Measurements from ENCODE around the gene PSMG2. TPM values are rescaled to one million over a fixed set of nuclear protein-coding genes. Genes with fewer than 3 reads are reported as not detected.

PSMG2 gene
- total RNA-seq, 2 experiments from 2014 or later, result 99.2 to 107 TPM

DNA sequence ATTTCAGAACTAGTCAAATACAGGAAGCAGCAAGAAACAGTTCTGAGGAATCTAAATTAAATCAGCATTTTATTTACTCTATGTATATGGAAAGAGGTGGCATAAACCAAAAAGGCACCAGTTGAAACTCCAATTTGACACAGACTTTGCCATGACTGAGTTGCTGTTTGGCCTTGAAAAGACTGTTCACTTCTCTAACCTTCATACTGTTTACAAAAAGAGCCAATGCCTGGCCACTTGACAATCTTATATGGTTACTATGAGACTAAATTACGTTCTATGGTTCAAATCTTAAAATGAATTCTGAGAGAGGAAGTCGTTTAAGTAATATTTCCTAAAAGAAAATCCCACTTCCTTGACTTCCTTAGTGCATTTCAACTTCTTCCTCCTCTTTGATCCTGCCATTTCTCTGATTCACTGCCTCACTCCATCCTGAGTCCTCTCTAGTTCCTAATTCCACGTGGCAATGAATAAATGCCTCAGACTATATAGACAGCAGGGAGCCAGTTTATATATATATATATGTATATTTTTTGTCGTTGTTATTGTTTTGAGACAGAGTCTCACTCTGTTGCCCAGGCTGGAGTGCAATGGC lies 13.5 kb upstream of the PSMG2 start:
- H3K9me3 Mint-ChIP-seq, result no peaks in the 10 kb centered on the region
- peaks cover 10% of the 10 kb centered on the region for H3K4me1 Mint-ChIP-seq (ENCODE audit: low read depth)
- CTCF ChIA-PET, result no interaction called here
- DNase-seq, result no peak
- no peak overlapping the region for H3K4me3 Mint-ChIP-seq
- H3K27ac Mint-ChIP-seq, result no peak overlapping the region
- peaks cover 10% of the 10 kb centered on the region for H3K36me3 Mint-ChIP-seq (ENCODE audit: low read depth)
- intact Hi-C loops (cut with micrococcal nuclease), result no loop called here
- no peaks in the 10 kb centered on the region for H3K27me3 Mint-ChIP-seq (ENCODE audit: low read depth)

DNA sequence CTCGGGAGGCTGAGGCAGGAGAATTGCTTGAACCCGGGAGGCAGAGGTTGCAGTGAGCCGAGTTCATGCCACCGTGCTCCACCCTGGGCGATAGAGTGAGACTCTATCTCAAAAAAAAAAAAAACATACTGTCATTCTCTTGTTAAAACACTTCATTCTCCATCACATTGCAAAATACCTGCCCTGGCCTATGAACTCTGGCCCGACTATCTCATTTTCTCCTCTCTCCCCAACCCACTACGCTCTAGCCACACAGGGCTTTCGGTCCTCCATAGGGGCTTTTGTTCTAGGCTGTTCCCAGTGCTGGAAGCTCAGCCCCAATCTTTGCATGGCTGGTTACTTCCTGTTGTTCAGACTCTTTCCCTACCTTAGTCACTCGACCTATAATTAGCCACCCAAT lies 10.6 kb upstream of the PSMG2 start:
- CTCF ChIA-PET, result interaction anchor here (0.6 to 1.2 kb wide), 2 partner anchors 9 to 488 kb away, joined by 3 read pairs; no protein-coding TSS in a partner anchor
- H3K9me3 Mint-ChIP-seq, result no peaks in the 10 kb centered on the region
- no peaks in the 10 kb centered on the region for H3K27me3 Mint-ChIP-seq (ENCODE audit: low read depth)
- no peak for DNase-seq
- H3K4me1 Mint-ChIP-seq (ENCODE audit: low read depth), result peaks cover 10% of the 10 kb centered on the region
- H3K4me3 Mint-ChIP-seq, result no peak overlapping the region
- H3K27ac Mint-ChIP-seq, result no peak overlapping the region
- peaks cover 10% of the 10 kb centered on the region for H3K36me3 Mint-ChIP-seq (ENCODE audit: low read depth)
- intact Hi-C loops (cut with micrococcal nuclease), result no loop called here

DNA sequence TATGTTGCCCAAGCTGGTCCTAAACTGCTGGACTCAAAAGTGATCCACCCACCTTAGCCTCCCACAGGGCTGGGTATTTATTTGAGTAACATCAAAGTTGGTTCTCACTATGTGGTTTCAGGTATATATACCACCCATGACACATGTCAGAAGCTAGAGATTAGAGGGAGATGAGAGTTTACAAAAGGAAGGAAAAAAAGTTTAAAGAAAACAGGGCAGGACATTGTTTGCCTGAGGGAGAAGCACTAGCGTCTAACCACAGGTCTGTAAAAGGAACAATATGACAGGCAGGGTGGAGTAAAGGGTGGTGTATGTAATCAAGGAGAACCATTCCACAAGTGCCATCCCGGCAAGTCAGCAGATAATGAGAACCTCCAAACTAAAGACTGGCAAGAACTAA lies 8.8 kb upstream of the PSMG2 start:
- H3K27ac Mint-ChIP-seq, result no peak overlapping the region
- no peaks in the 10 kb centered on the region for H3K9me3 Mint-ChIP-seq
- H3K4me3 Mint-ChIP-seq, result no peak overlapping the region
- DNase-seq, result no peak
- H3K36me3 Mint-ChIP-seq (ENCODE audit: low read depth), result peaks cover 14% of the 10 kb centered on the region
- intact Hi-C loops (cut with micrococcal nuclease), result no loop called here
- CTCF ChIA-PET, result interaction anchor here (0.6 kb wide), 2 partner anchors 366 to 778 kb away, joined by 3 read pairs; no protein-coding TSS in a partner anchor
- no peaks in the 10 kb centered on the region for H3K27me3 Mint-ChIP-seq (ENCODE audit: low read depth)
- peaks cover 10% of the 10 kb centered on the region for H3K4me1 Mint-ChIP-seq (ENCODE audit: low read depth)

DNA sequence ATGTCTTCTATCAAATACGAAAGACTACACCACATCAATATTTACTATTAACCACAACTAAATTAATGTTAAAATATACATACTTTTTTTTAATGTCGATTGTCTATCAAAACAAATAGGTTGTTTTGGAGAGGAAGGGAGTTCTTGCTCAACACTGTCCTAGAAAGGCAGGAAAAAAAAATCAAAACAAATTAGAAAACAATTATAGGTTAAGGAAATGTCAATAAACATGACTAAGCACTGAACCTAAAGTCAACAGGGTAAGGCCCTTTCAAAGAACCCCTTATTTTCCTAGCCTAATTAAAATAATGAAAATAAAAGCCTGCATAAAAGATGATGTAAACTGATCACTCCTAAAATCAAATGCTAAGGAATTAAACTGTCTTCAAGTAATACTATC lies 3.1 kb upstream of the PSMG2 start:
- CTCF ChIA-PET, result interaction anchor here (1.1 kb wide), 1 partner anchor 235 kb away, joined by 3 read pairs; no protein-coding TSS in a partner anchor
- intact Hi-C loops (cut with micrococcal nuclease), result loop anchor here (5.0 kb wide), 4 partner anchors 292 to 847 kb away; partner anchors contain the start of genes CHMP1B, IMPA2 and PRELID3A
- Mint-ChIP-seq H3K27me3 (ENCODE audit: low read depth) (no peaks in the 10 kb centered on the region), H3K27ac (no peak overlapping the region), H3K9me3 (no peaks in the 10 kb centered on the region), H3K36me3 (ENCODE audit: low read depth) (peaks cover 16% of the 10 kb centered on the region), H3K4me3 (no peak overlapping the region), H3K4me1 (ENCODE audit: low read depth) (peaks cover 26% of the 10 kb centered on the region)
- DNase-seq, result no peak

DNA sequence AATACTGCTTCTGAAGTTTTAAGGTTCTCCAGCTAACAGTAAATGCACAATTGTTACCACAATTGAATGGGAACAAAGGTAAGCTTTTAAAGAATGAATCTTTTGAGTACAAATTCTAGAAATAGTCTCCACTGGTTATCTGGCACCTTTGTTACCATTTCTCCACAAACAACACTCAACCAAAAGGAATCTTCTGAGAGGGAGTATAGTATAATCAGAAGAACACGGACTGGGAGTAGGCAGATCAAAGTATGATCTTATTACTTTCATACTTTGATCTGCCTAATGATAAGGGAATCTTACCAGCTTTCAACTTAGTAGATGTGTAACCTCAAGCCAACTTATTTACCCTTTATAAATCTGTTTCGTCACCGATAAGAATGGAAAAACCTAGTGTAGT lies 1.7 kb upstream of the PSMG2 start:
- Mint-ChIP-seq H3K4me3 (peak overlapping the region; percentile 97), H3K9me3 (no peaks in the 10 kb centered on the region), H3K4me1 (ENCODE audit: low read depth) (peaks cover 39% of the 10 kb centered on the region), H3K27ac (peak overlapping the region; percentile 31), H3K27me3 (ENCODE audit: low read depth) (no peaks in the 10 kb centered on the region), H3K36me3 (ENCODE audit: low read depth) (peaks cover 23% of the 10 kb centered on the region)
- CTCF ChIA-PET, result interaction anchor here (1.0 to 1.6 kb wide), 2 partner anchors 9 to 19 kb away, joined by 3 read pairs; no protein-coding TSS in a partner anchor
- intact Hi-C loops (cut with micrococcal nuclease), result loop anchor here (5.0 kb wide), 4 partner anchors 294 to 849 kb away; partner anchors contain the start of genes CHMP1B, IMPA2 and PRELID3A
- no peak for DNase-seq

DNA sequence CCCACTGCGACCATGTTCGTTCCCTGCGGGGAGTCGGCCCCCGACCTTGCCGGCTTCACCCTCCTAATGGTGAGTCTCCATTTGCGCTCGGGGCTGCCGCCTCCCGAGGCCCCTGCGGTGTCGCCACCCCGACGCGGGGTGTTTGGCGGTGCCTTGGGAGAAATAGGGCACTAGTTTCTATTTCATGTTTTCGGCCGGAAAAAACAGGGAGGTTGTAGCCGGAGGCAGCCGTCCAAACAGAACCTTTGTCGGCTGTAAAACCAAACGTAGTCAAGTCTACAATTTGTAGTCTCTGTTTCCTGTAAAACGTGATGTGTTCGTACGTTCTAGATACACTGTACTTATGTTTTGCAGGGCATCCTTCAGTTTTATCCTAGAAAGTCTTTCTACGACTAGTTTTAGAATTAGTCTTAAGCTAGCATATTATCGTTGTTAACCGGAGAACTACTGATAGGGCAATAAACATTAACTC lies 290 bp downstream of the PSMG2 start:
- Mint-ChIP-seq H3K4me3 (peak overlapping the region; percentile 97), H3K27me3 (ENCODE audit: low read depth) (no peaks in the 10 kb centered on the region), H3K4me1 (ENCODE audit: low read depth) (peaks cover 41% of the 10 kb centered on the region), H3K36me3 (ENCODE audit: low read depth) (peaks cover 34% of the 10 kb centered on the region), H3K9me3 (no peaks in the 10 kb centered on the region), H3K27ac (peak overlapping the region; percentile 97)
- DNase-seq, result no peak
- CTCF ChIA-PET, result interaction anchor here (1.4 kb wide), 1 partner anchor 196 kb away, joined by 3 read pairs; no protein-coding TSS in a partner anchor
- intact Hi-C loops (cut with micrococcal nuclease), result loop anchor here (2.0 to 5.0 kb wide), 6 partner anchors 136 to 1024 kb away; partner anchors contain the start of genes CHMP1B, FAM210A, IMPA2 and PRELID3A

DNA sequence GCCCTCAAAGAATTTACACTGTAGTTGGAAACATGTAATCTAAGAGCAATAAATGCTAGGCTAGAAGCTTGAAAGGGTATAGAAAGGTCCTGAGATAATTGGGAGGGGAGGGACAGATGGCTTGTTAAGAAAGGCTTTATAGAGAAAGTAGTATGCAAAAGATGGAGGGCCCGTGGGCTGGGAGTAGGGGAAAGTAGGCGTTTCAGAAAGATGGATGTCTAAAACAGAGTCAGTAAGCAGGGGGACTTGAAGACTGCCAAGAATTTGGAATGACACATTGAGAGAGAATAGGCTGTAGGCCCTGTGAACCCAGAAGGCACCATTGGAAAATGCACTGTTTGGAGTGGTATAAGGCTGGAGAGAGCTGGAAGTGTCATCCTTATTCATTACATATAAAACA lies 822 bp downstream of the PSMG2 start:
- CTCF ChIA-PET, result interaction anchor here (1.9 kb wide), 1 partner anchor 23 kb away, joined by 5 read pairs; no protein-coding TSS in a partner anchor
- peak; percentile 24 for DNase-seq
- peaks cover 30% of the 10 kb centered on the region for H3K36me3 Mint-ChIP-seq (ENCODE audit: low read depth)
- no peaks in the 10 kb centered on the region for H3K27me3 Mint-ChIP-seq (ENCODE audit: low read depth)
- intact Hi-C loops (cut with micrococcal nuclease), result loop anchor here (2.0 to 5.0 kb wide), 6 partner anchors 135 to 1023 kb away; partner anchors contain the start of genes CHMP1B, FAM210A, IMPA2 and PRELID3A
- H3K4me3 Mint-ChIP-seq, result peak overlapping the region; percentile 97
- peak overlapping the region; percentile 97 for H3K27ac Mint-ChIP-seq
- peaks cover 41% of the 10 kb centered on the region for H3K4me1 Mint-ChIP-seq (ENCODE audit: low read depth)
- H3K9me3 Mint-ChIP-seq, result no peaks in the 10 kb centered on the region

DNA sequence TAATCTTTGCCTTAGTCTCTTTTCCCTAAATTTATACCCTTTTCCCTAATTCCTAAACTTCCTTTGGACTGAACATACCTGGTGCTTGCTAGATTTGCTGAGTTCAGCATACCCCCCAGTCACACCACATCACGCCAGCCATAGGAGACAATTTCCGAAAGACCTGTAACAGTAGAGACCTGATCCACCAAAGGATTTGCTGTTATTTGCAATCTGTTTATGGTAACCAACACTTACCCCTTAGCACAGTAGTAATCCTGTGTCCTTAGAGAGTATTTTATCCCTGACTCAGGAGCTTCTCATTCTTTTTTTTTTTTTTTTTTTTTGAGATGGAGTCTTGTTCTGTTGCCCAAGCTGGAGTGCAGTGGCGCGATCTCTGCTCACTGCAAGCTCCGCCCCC lies 8.6 kb downstream of the PSMG2 start:
- intact Hi-C loops (cut with micrococcal nuclease), result no loop called here
- Mint-ChIP-seq H3K4me3 (no peak overlapping the region), H3K4me1 (ENCODE audit: low read depth) (peaks cover 4% of the 10 kb centered on the region), H3K9me3 (no peaks in the 10 kb centered on the region), H3K27ac (no peak overlapping the region), H3K36me3 (ENCODE audit: low read depth) (peaks cover 31% of the 10 kb centered on the region), H3K27me3 (ENCODE audit: low read depth) (no peaks in the 10 kb centered on the region)
- CTCF ChIA-PET, result interaction anchor here (0.6 to 1.2 kb wide), 5 partner anchors 7 to 214 kb away, joined by 3 to 7 read pairs (median 4); no protein-coding TSS in a partner anchor
- no peak for DNase-seq

DNA sequence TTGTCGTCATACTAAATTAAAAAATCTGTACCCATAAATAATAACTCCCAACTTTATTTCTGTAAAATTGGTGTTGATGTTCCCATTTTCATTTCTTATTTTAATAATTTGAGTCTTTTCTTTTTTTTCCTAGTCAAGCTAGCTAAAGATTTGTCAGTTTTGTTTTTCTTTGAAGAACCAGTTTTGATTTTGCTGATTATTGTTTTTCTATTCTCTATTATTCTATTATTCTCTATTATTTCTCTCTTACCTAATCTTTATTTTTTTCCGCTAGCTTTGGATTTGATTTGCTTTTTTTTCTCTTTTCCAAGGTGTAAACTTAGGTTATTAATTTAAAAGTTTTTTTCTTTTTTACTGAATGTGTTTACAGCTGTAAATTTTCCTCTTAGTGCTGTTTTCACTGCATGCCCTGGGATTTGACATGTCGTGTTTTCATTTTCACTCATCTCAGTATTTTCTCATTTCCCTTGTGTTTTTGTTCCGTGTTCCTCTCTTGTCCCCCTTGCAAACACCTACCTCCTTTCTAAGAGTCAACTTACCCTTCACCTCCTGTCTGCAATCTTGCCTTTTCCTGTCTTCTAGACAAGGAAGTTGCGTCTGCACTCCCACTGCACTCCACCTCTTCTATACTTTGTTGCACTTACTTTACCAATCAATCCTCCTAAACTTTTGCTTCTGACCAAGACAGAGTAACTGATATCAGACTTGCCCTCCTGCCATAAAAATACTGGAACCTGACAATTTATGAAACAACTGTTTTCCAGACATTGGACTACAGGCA lies 18.8 kb downstream of the PSMG2 start:
- intact Hi-C loops (cut with micrococcal nuclease), result no loop called here

DNA sequence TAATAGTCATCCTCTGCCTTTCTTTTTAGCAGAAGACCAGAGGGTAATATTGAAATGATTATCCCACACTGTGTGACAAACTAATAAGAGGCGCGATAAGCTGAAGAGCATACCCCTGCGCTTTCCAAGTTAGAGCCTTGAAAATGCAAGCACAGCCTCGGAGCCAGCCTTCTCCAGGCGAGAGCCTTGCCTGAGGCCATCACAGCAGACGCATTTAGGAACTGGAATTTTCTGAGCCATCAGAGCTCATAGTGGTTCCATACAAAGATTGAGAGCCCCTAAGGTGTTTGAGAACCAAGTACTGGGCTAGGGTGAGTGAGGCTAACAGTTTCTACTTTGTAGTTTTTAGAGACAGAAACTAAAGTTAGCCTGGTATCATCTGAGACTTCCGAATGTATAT lies 19.9 kb downstream of the PSMG2 start:
- Mint-ChIP-seq H3K4me3 (no peak overlapping the region), H3K27ac (no peak overlapping the region), H3K9me3 (no peaks in the 10 kb centered on the region), H3K36me3 (ENCODE audit: low read depth) (peaks cover 17% of the 10 kb centered on the region), H3K27me3 (ENCODE audit: low read depth) (no peaks in the 10 kb centered on the region), H3K4me1 (ENCODE audit: low read depth) (peaks cover 13% of the 10 kb centered on the region)
- intact Hi-C loops (cut with micrococcal nuclease), result no loop called here
- CTCF ChIA-PET, result interaction anchor here (0.6 to 11.4 kb wide), 6 partner anchors 12 to 213 kb away, joined by 3 to 116 read pairs (median 4); no protein-coding TSS in a partner anchor
- DNase-seq, result no peak

More for the DNA sequence above, 18.8 kb downstream of the PSMG2 start:
- Mint-ChIP-seq H3K36me3 (ENCODE audit: low read depth) (peaks cover 15% of the 10 kb centered on the region), H3K27me3 (ENCODE audit: low read depth) (no peaks in the 10 kb centered on the region), H3K4me1 (ENCODE audit: low read depth) (peaks cover 13% of the 10 kb centered on the region), H3K27ac (peak overlapping the region; percentile 54), H3K4me3 (no peak overlapping the region), H3K9me3 (no peaks in the 10 kb centered on the region)
- no peak for DNase-seq
- CTCF ChIA-PET, result interaction anchor here (0.7 to 11.4 kb wide), 5 partner anchors 21 to 214 kb away, joined by 3 to 116 read pairs (median 3); no protein-coding TSS in a partner anchor

DNA sequence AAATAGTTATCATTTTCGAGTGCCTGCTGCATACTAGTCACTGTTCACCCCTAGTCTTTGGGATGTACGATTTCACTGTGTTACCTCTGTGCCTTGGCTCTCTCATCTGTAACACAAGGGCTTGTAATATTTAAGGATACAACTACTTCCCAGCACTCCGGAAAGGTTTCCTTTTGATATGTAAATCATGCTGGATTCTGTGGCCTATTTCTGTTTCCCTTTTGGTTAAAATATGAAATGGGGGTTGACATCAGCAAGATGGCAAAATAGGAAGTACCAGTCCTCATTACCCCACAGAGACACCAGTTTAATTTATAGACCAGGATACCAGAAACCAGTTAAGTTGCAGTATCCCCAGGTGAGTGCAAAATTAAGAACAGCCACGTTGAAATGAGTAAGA lies 23.5 kb downstream of the PSMG2 start:
- DNase-seq, result no peak
- Mint-ChIP-seq H3K4me3 (no peak overlapping the region), H3K27me3 (ENCODE audit: low read depth) (no peaks in the 10 kb centered on the region), H3K9me3 (no peaks in the 10 kb centered on the region), H3K4me1 (ENCODE audit: low read depth) (peaks cover 7% of the 10 kb centered on the region), H3K27ac (no peak overlapping the region), H3K36me3 (ENCODE audit: low read depth) (peaks cover 12% of the 10 kb centered on the region)
- CTCF ChIA-PET, result interaction anchor here (0.7 to 11.4 kb wide), 18 partner anchors 8 to 334 kb away, joined by 3 to 116 read pairs (median 4); no protein-coding TSS in a partner anchor
- intact Hi-C loops (cut with micrococcal nuclease), result no loop called here
